ENCODE measurements around the gene KCNAB2. TPM values are rescaled to one million over a fixed set of nuclear protein-coding genes. Genes with fewer than 3 reads are reported as not detected.

The KCNAB2 gene
- total and polyA plus RNA-seq, 4 donors = 7.5 to 48.3 (median 41.1) TPM

- peaks cover 30% of the 10 kb centered on the region for H3K36me3 ChIP-seq (ENCODE audit: control insufficient read depth, insufficient read depth, low read length)
- H3K27ac ChIP-seq (ENCODE audit: low read depth, low read length) = no peak overlapping the region
- H3K4me1 ChIP-seq (ENCODE audit: control insufficient read depth, insufficient read depth, low read length) = no peaks in the 10 kb centered on the region
- H3K4me3 ChIP-seq (ENCODE audit: low read depth, low read length) = no peak overlapping the region
- no peaks in the 10 kb centered on the region for H3K9me3 ChIP-seq (ENCODE audit: control insufficient read depth, insufficient read depth, low read length)
- DNase-seq (ENCODE audit: low read depth in 4 of 6, low spot score in 6 of 6) = no peak
- no peaks in the 10 kb centered on the region for H3K27me3 ChIP-seq (ENCODE audit: control insufficient read depth, insufficient read depth, low read length)
Observed at GRCh38 chr1:6117624-6118023, 71.9 kb downstream of the KCNAB2 start.

DNA sequence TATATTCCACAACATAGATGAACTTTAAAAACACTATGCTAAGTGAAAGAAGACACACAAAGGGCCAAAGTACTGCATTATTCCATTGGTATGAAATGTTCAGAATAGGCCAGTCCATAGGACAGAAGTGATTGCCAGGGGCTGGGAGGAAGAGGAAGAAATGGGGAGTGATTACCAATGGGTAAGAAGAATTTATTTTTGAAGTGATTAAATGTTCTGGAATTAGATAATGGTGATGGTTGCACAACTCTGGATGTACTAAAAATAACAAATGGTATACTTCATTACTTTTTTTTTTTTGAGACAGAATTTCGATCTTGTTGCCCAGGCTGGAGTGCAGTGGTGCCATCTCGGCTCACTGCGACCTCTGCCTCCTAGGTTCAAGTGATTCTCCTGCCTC, 72.7 kb downstream of the KCNAB2 start:
- DNase-seq (ENCODE audit: low read depth in 4 of 6, low spot score in 6 of 6) = no peak
- Histone ChIP-seq H3K9me3 (ENCODE audit: control insufficient read depth, insufficient read depth, low read length) (no peaks in the 10 kb centered on the region), H3K4me3 (ENCODE audit: low read depth, low read length) (no peak overlapping the region), H3K4me1 (ENCODE audit: control insufficient read depth, insufficient read depth, low read length) (no peaks in the 10 kb centered on the region), H3K36me3 (ENCODE audit: control insufficient read depth, insufficient read depth, low read length) (peaks cover 28% of the 10 kb centered on the region), H3K27me3 (ENCODE audit: control insufficient read depth, insufficient read depth, low read length) (no peaks in the 10 kb centered on the region), H3K27ac (ENCODE audit: low read depth, low read length) (no peak overlapping the region)
- no CpG with 5 or more reads among the region's 3 CpGs for WGBS (ENCODE audit: insufficient coverage)

- no peak for DNase-seq (ENCODE audit: low read depth in 4 of 6, low spot score in 6 of 6)
- H3K36me3 ChIP-seq (ENCODE audit: control insufficient read depth, insufficient read depth, low read length) = peaks cover 45% of the 10 kb centered on the region
- H3K9me3 ChIP-seq (ENCODE audit: control insufficient read depth, insufficient read depth, low read length) = no peaks in the 10 kb centered on the region
- no peak overlapping the region for H3K4me3 ChIP-seq (ENCODE audit: low read depth, low read length)
- no peaks in the 10 kb centered on the region for H3K4me1 ChIP-seq (ENCODE audit: control insufficient read depth, insufficient read depth, low read length)
- H3K27me3 ChIP-seq (ENCODE audit: control insufficient read depth, insufficient read depth, low read length) = no peaks in the 10 kb centered on the region
- WGBS (ENCODE audit: insufficient coverage) = 84% methylated on average over 18 of the region's 18 CpGs
- no peak overlapping the region for H3K27ac ChIP-seq (ENCODE audit: low read depth, low read length)
Observed at GRCh38 chr1:6121021-6121421, 75.3 kb downstream of the KCNAB2 start.

DNA sequence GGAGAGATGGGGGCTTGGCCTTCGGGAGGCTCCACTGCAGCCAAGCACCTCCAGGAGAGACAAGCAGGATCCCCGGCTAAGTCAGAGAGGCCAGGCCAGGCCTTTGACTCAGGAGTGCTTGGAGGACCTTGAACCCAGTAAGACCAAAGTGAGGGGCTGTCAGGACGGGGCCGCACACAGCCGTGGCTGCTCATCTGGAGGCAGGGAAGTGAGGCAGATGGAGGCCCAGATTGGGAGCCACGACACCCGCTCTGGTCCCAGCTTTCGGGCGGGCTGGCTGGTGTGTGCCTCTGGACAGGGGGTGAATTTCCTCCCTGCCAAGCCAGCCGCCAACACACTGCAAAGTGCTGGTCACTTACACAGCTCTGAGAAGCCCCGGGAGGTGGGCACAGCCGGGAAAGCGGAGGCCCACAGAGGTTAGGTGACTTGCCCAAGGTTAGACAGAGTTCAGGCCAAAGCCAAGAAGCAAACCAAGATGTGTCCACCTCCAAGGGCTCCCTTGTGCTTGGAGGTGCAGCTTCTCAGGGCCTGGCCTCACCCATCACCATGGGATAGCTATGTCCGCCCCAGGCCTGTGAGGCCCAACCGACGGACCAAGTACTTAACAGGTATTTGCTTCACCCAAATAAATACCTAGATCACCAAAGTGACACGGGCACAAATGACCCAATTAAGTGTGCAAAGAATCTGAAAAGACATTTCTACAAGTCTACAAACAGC, 76.1 kb downstream of the KCNAB2 start:
- peaks cover under 1% of the 10 kb centered on the region for H3K4me1 ChIP-seq (ENCODE audit: control insufficient read depth, insufficient read depth, low read length)
- H3K27ac ChIP-seq (ENCODE audit: low read depth, low read length) = no peak overlapping the region
- DNase-seq (ENCODE audit: low read depth in 4 of 6, low spot score in 6 of 6) = no peak
- no peaks in the 10 kb centered on the region for H3K9me3 ChIP-seq (ENCODE audit: control insufficient read depth, insufficient read depth, low read length)
- H3K4me3 ChIP-seq (ENCODE audit: low read depth, low read length) = no peak overlapping the region
- peaks cover 52% of the 10 kb centered on the region for H3K36me3 ChIP-seq (ENCODE audit: control insufficient read depth, insufficient read depth, low read length)
- WGBS (ENCODE audit: insufficient coverage) = 96% methylated on average over 17 of the region's 17 CpGs
- no peaks in the 10 kb centered on the region for H3K27me3 ChIP-seq (ENCODE audit: control insufficient read depth, insufficient read depth, low read length)

- peaks cover 13% of the 10 kb centered on the region for H3K4me1 ChIP-seq (ENCODE audit: control insufficient read depth, insufficient read depth, low read length)
- peaks cover 65% of the 10 kb centered on the region for H3K36me3 ChIP-seq (ENCODE audit: control insufficient read depth, insufficient read depth, low read length)
- no peak overlapping the region for H3K4me3 ChIP-seq (ENCODE audit: low read depth, low read length)
- 89% methylated on average over 4 of the region's 7 CpGs for WGBS (ENCODE audit: insufficient coverage)
- H3K27me3 ChIP-seq (ENCODE audit: control insufficient read depth, insufficient read depth, low read length) = no peaks in the 10 kb centered on the region
- H3K27ac ChIP-seq (ENCODE audit: low read depth, low read length) = no peak overlapping the region
- DNase-seq (ENCODE audit: low read depth in 4 of 6, low spot score in 6 of 6) = no peak
- no peaks in the 10 kb centered on the region for H3K9me3 ChIP-seq (ENCODE audit: control insufficient read depth, insufficient read depth, low read length)
Observed at GRCh38 chr1:6123083-6123482, 77.4 kb downstream of the KCNAB2 start.

DNA sequence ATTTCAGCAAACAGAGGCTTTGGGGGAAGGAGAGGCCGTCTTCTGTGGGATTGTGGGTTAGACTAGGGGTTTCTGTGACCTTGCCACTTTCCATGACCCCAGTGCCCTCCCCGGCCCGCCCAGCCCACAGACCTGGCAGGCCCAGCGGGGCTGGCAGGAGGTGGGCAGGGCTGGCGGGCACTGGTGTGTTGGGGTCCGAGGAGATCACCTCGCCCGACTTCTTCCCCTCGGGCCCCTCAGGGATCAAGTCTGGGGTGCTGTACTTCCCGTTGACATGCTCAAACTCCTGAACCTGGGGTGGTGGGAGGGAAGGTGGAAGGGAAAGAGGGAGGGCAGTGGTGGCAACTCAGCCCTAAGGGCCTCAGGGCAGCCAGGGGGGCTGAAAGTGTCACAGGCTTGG, 78.1 kb downstream of the KCNAB2 start:
- H3K4me3 ChIP-seq (ENCODE audit: low read depth, low read length) = no peak overlapping the region
- H3K36me3 ChIP-seq (ENCODE audit: control insufficient read depth, insufficient read depth, low read length) = peaks cover 72% of the 10 kb centered on the region
- DNase-seq (ENCODE audit: low read depth in 4 of 6, low spot score in 6 of 6) = no peak
- 85% methylated on average over 10 of the region's 10 CpGs for WGBS (ENCODE audit: insufficient coverage)
- no peaks in the 10 kb centered on the region for H3K9me3 ChIP-seq (ENCODE audit: control insufficient read depth, insufficient read depth, low read length)
- H3K27ac ChIP-seq (ENCODE audit: low read depth, low read length) = no peak overlapping the region
- no peaks in the 10 kb centered on the region for H3K27me3 ChIP-seq (ENCODE audit: control insufficient read depth, insufficient read depth, low read length)
- H3K4me1 ChIP-seq (ENCODE audit: control insufficient read depth, insufficient read depth, low read length) = peaks cover 16% of the 10 kb centered on the region

DNA sequence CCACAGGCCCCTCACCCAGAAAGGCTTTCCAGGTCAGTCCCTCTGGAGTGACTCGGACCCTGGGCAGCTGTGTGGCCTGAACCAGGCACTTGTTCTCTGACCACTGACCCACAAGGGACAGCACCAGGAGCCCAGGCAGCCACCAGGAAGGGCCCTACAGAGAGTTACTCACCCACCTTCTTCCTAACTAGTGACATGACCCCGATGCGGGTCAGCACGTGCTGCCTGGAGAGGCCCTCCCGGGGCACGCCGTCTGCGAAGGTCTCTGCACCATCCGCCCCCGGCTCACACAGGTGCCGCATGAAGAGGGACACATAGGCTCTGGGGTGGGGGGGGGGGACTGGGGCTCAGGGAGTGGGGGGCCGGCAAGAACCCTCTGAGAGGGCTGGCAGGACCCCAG, 78.7 kb downstream of the KCNAB2 start:
- Histone ChIP-seq H3K4me3 (ENCODE audit: low read depth, low read length) (no peak overlapping the region), H3K27me3 (ENCODE audit: control insufficient read depth, insufficient read depth, low read length) (no peaks in the 10 kb centered on the region), H3K4me1 (ENCODE audit: control insufficient read depth, insufficient read depth, low read length) (peaks cover 16% of the 10 kb centered on the region), H3K36me3 (ENCODE audit: control insufficient read depth, insufficient read depth, low read length) (peaks cover 77% of the 10 kb centered on the region), H3K27ac (ENCODE audit: low read depth, low read length) (no peak overlapping the region), H3K9me3 (ENCODE audit: control insufficient read depth, insufficient read depth, low read length) (no peaks in the 10 kb centered on the region)
- no peak for DNase-seq (ENCODE audit: low read depth in 4 of 6, low spot score in 6 of 6)
- WGBS (ENCODE audit: insufficient coverage) = 87% methylated on average over 4 of the region's 12 CpGs

DNA sequence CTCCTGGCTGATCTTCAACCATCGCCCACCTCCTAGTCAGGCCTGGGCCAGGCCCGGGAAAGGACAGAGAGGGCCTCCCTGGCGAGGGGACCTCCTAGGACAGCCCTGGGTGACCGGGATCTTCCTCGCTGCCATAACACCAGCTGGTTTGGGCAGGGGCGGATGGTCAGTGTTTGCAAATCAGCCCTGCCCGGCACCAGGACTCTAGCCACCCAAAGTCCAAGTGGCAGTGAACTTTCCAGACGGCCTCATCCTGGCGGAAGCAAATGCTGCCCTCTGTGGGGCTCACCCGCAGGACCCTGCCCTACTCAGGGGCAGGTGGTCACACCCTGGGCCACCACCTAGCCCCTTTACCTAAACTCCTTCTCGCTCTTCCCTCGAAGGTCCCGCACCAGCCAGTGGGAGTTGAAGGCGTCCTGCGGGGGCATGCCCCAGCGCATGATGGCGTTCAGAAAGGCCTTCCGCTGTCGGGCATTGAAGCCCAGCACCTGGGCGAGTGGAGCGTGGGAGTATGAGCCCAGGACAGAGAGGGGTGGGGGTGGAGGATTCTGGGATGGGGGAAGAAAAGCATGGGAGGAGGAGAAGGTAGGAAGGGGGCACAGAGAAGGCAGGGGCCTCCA, 79.2 kb downstream of the KCNAB2 start:
- Histone ChIP-seq H3K36me3 (ENCODE audit: control insufficient read depth, insufficient read depth, low read length) (peaks cover 82% of the 10 kb centered on the region), H3K4me3 (ENCODE audit: low read depth, low read length) (no peak overlapping the region), H3K27ac (ENCODE audit: low read depth, low read length) (no peak overlapping the region), H3K9me3 (ENCODE audit: control insufficient read depth, insufficient read depth, low read length) (no peaks in the 10 kb centered on the region), H3K4me1 (ENCODE audit: control insufficient read depth, insufficient read depth, low read length) (peaks cover 16% of the 10 kb centered on the region), H3K27me3 (ENCODE audit: control insufficient read depth, insufficient read depth, low read length) (no peaks in the 10 kb centered on the region)
- 85% methylated on average over 20 of the region's 21 CpGs for WGBS (ENCODE audit: insufficient coverage)
- DNase-seq (ENCODE audit: low read depth in 4 of 6, low spot score in 6 of 6) = no peak

DNA sequence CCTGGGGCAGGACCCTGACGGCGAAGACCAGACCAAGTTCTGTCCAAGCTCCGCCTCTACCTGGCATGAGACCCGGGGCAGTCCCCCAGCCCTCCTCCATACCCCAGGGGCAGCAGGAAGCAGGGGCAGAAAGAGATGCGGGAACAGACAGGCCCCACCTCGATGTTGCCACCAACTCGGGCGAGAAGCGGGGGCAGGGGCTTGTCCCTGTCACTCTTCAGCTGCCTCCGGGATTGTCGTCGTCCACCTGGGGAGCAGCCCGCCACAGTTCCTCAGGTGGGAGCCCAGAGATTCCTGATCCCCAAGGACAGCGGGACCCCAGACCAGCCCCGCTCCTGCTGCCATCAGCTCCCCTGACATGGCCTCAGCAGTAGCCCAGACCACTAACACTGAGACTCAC, 79.7 kb downstream of the KCNAB2 start:
- H3K9me3 ChIP-seq (ENCODE audit: control insufficient read depth, insufficient read depth, low read length) = no peaks in the 10 kb centered on the region
- no peak overlapping the region for H3K4me3 ChIP-seq (ENCODE audit: low read depth, low read length)
- no peak overlapping the region for H3K27ac ChIP-seq (ENCODE audit: low read depth, low read length)
- peaks cover 16% of the 10 kb centered on the region for H3K4me1 ChIP-seq (ENCODE audit: control insufficient read depth, insufficient read depth, low read length)
- peaks cover 87% of the 10 kb centered on the region for H3K36me3 ChIP-seq (ENCODE audit: control insufficient read depth, insufficient read depth, low read length)
- 74% methylated on average over 15 of the region's 15 CpGs for WGBS (ENCODE audit: insufficient coverage)
- H3K27me3 ChIP-seq (ENCODE audit: control insufficient read depth, insufficient read depth, low read length) = no peaks in the 10 kb centered on the region
- DNase-seq (ENCODE audit: low read depth in 4 of 6, low spot score in 6 of 6) = no peak

DNA sequence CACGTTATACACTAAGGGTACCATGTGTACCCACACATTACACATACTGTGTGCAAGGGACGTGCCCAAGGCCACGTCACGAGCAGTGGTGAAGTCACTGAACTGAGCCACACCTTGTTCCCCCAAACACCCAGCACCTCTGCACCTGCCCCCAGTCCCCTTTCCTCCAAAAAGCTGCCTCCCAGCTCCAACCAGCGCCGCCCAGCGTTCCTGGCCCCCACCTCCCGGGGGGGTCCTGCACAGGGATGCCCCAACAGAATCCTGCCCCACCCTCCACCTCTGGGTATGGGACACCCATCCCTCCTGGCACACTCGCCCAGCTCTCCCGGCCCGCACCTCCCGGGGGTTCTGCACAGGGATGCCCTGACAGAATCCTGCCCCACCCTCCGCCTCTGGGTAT, 80.3 kb downstream of the KCNAB2 start:
- WGBS (ENCODE audit: insufficient coverage) = 85% methylated on average over 9 of the region's 13 CpGs
- Histone ChIP-seq H3K27ac (ENCODE audit: low read depth, low read length) (no peak overlapping the region), H3K27me3 (ENCODE audit: control insufficient read depth, insufficient read depth, low read length) (no peaks in the 10 kb centered on the region), H3K9me3 (ENCODE audit: control insufficient read depth, insufficient read depth, low read length) (no peaks in the 10 kb centered on the region), H3K36me3 (ENCODE audit: control insufficient read depth, insufficient read depth, low read length) (peaks cover 89% of the 10 kb centered on the region), H3K4me3 (ENCODE audit: low read depth, low read length) (no peak overlapping the region), H3K4me1 (ENCODE audit: control insufficient read depth, insufficient read depth, low read length) (peaks cover 16% of the 10 kb centered on the region)
- no peak for DNase-seq (ENCODE audit: low read depth in 4 of 6, low spot score in 6 of 6)
